Measurements from ENCODE around the gene SH2D6.

SH2D6 gene

GRCh38 chr2:85421260-85422071 lies 3.0 kb downstream of the SH2D6 start:
- DNase-seq (ENCODE audit: low read depth in 3 of 3): no peak

- no peak for DNase-seq (ENCODE audit: low read depth in 3 of 3)
These were observed 3.6 kb downstream of the SH2D6 start for GRCh38 chr2:85422072-85422457.

GRCh38 chr2:85423525-85423924 lies 5.0 kb downstream of the SH2D6 start:
- DNase-seq (ENCODE audit: low read depth in 3 of 3): no peak

- no peak for DNase-seq (ENCODE audit: low read depth in 3 of 3)
These were observed 7.1 kb downstream of the SH2D6 start for GRCh38 chr2:85425588-85425987.

GRCh38 chr2:85427300-85427835 lies 8.9 kb downstream of the SH2D6 start:
- no peak for DNase-seq (ENCODE audit: low read depth in 3 of 3)

GRCh38 chr2:85428343-85428881 lies 9.9 kb downstream of the SH2D6 start:
- no peak for DNase-seq (ENCODE audit: low read depth in 3 of 3)

GRCh38 chr2:85429213-85429923 lies 10.9 kb downstream of the SH2D6 start:
- no peak for DNase-seq (ENCODE audit: low read depth in 3 of 3)

GRCh38 chr2:85429924-85430289 lies 11.4 kb downstream of the SH2D6 start:
- DNase-seq (ENCODE audit: low read depth in 3 of 3): no peak

GRCh38 chr2:85430752-85431569 lies 12.4 kb downstream of the SH2D6 start:
- DNase-seq (ENCODE audit: low read depth in 3 of 3): no peak

GRCh38 chr2:85431570-85432205 lies 13.2 kb downstream of the SH2D6 start:
- no peak for DNase-seq (ENCODE audit: low read depth in 3 of 3)

GRCh38 chr2:85433511-85434089 lies 15.1 kb downstream of the SH2D6 start:
- DNase-seq (ENCODE audit: low read depth in 3 of 3): no peak

GRCh38 chr2:85434696-85435095 lies 16.2 kb downstream of the SH2D6 start:
- DNase-seq (ENCODE audit: low read depth in 3 of 3): no peak

- no peak for DNase-seq (ENCODE audit: low read depth in 3 of 3)
These were observed 16.9 kb downstream of the SH2D6 start for GRCh38 chr2:85435220-85435958.

- no peak for DNase-seq (ENCODE audit: low read depth in 3 of 3)
These were observed 17.7 kb downstream of the SH2D6 start for GRCh38 chr2:85435981-85436835.

GRCh38 chr2:85436836-85437487 lies 18.4 kb downstream of the SH2D6 start:
- DNase-seq (ENCODE audit: low read depth in 3 of 3): no peak

- DNase-seq (ENCODE audit: low read depth in 3 of 3): peak; percentile 35 to 73 (median 48)
These were observed 19.1 kb downstream of the SH2D6 start for GRCh38 chr2:85437488-85438200.

GRCh38 chr2:85438201-85439024 lies 19.9 kb downstream of the SH2D6 start:
- DNase-seq (ENCODE audit: low read depth in 3 of 3): no peak

Data from stimulated activated CD4-positive, alpha-beta T cell treated with anti-CD3 and anti-CD28 coated beads, TNF-alpha, amount 100 ng/mL, for 24 hours (primary cell).